NCI-H187 (cell line): Measurements from ENCODE around the gene PRCC.
"Not testable (repeated sequence)": the region's sequence is repeated elsewhere in the genome, so short reads cannot be mapped to it uniquely, and the experiment has no call there.

Experiments used
- DNase-seq, 2 experiments: peaks; one replicate each; lab custom pipeline; 2025; lab: John Stamatoyannopoulos, UW

The PRCC gene

DNA sequence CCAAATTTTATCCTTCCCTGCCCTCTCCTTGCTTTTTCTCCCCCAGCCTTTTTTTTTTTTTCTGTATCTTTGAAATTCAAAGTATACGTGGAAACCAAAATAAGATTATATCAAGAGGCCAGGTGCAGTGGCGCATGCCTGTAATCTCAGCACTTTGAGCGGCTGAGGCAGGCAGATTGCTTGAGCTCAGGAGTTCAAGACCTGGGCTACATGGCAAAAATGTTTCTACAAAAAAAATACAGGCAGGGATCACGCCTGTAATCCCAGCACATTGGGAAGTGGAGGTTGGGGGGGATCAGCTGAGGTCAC, 6.6 kb upstream of the PRCC start:
- DNase-seq: no peak

- not testable (repeated sequence) for DNase-seq
Observed at GRCh38 chr1:156765136-156765535, 2.2 kb upstream of the PRCC start.

DNA sequence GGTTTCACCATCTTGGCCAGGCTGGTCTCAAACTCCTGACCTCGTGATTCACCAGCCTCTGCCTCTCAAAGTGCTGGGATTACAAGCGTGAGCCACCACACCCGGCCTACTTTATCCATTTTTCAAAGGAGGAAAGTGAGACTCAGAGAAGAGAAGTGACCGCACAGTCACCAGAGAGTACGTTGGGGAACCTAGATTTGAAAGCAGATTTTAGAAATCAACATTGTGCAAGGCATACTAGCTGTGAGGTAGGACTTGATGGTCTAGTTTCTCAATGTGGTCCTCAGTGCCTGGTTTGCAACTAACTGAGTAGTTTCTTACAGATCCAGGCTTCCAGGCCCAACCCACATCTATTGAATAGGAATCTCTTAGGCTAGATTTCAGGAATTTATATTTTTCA, 1.7 kb upstream of the PRCC start:
- no peak for DNase-seq

- DNase-seq: no peak
Observed at GRCh38 chr1:156766298-156767100, 836 bp upstream of the PRCC start.

DNA sequence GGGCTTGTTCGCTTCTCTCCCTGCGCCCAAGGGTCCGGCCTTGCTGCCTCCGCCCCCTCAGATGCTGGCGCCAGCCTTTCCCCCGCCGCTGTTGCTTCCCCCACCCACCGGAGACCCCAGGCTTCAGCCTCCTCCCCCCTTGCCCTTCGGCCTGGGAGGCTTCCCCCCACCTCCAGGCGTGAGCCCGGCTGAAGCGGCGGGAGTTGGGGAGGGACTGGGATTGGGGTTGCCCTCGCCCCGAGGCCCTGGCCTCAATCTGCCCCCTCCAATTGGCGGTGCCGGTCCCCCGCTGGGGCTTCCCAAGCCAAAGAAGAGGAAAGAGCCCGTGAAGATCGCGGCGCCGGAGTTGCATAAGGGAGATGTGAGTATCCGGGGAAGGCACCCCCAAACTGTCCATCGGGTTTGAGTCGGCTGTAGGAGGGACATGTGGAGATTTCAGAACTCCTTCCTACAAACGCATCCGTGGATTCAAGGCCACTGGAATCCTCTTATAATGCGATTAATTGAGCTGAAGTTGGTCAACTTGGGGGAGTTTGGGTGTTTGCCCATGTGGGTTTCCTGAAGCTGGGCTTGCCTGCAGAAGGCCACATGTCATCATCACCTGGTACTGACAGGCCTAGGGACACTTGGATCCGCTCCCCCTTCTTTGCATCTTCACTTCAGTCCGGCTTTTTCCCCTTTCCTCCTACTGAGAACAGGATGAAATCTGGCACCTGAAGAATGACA, 707 bp downstream of the PRCC start:
- DNase-seq: peak in 1 of 2 experiments; percentile 49

DNA sequence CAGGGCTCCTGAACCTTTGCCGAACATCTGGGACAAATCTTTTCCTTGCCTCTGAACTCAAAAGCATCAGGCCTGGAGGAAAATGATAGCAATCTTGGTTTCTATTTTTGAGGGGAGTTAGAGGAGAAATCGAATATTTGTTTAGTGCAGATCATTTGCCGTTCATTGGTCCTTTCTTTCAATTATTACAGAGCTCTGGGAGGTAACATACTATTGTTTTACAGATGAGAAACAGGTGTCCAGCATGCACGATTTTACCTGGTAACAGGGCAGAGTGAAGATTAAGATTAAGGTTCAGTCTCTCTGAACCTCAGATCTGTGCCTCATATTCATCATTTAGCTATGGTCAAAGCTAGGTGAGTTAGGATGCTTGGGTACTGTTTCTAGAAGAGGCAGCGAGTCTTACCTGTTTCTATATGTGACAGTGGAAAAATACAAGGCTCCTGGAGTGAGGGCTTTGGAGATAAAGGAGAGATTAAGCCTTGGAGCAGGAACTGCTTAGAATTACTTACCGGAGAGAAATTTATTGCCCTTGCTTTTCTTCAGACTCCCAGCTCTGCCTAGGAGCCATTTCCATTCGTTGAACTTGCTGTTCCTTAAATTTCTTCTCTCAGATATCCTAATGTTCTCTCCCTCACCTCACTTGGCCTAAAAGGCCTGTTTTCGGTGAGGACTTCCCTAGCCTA, 1.4 kb downstream of the PRCC start:
- no peak for DNase-seq

DNA sequence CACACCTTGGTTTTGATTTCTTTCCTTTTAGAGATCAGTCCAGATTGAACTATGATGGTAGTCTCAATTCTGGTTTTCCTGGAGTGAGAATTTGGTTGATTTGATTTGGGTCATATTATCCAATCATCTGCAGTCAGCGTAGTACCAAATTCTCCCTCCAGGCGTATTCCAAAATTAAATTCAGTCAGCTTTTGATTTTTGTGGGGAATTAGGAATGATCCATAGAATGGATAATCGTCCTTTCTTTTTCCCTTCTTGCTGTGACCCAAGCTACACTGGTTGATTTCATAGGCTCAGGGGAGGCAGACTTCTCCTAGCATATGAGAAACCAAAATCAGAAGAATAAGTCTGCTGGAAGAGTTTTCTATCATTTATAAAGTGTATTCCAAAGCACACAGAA, 4.9 kb downstream of the PRCC start:
- DNase-seq: no peak

DNA sequence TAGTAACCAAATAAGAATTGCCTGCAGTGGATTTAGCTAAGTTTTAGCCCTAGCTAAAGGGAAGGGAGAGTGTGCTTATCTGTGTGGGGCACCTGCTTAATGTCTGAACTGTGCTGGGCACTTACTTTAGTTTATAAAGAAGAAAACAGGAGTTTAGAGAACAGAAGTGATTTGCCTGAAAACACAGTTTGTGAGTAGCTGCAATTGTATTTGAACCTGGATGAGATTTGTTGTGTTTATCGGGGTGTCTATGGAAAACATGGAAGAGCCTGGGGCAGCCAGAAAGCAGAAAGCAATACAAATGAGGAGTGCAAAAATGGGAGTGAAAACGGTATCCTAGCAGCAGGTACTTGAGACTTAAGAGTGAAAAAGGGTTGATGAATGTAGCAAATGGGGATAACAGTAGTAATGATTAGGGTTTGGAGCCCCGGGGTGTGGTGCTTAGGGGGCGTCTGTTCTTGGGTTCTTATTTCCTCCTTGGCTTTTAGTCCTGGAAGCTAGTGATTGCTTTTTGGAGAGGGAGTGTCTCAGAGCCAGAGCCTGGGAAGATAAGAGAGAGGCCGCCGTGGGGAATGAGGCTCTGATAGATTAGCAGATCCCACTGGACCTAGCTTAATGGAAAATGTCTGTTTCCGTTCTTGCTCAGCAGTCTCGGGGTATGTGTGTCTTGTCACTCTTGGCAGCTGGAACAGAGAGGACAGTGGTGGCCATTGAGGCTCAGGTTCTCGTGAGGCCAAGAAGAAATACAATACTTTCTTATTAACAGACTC, 5.6 kb downstream of the PRCC start:
- no peak for DNase-seq

DNA sequence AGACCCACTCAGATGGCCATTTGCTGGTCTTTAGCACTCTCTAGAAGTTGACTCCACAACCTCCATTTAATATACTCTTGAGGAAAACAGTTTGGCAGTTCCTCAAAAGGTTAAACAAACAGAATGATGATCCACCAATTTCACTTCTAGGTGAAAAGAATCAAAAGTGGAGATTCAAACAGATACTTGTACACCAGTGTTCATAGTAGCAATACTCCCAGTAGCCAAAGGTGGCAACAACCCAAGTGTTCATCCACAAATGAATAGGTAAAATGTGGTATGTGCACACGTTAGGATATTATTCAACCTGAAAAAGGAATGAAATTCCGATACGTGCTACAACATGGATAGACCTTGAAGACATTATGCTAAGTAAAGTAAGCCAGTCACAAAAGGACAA, 6.3 kb downstream of the PRCC start:
- no peak for DNase-seq

- no peak for DNase-seq
Observed at GRCh38 chr1:156775799-156776198, 8.5 kb downstream of the PRCC start.

DNA sequence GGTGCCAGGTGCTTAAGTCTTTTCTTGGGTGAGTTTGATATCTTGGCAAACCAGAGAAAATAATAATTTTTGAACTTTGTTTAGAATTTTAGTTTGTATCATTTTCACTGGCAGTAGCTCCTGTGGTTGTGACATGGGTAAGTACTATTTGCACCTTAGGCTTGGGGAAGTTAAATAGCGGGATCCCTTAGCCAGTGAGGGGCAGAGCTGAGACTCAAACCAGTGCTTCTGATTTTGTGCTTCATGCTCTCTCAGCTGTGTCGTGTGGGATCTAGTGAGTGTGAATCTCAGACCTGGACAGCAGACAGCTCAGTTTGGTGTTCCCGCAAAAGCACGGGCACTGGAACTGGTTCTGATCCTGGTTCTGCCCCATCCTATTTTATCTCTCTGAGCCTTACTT, 9.6 kb downstream of the PRCC start:
- DNase-seq: no peak

DNA sequence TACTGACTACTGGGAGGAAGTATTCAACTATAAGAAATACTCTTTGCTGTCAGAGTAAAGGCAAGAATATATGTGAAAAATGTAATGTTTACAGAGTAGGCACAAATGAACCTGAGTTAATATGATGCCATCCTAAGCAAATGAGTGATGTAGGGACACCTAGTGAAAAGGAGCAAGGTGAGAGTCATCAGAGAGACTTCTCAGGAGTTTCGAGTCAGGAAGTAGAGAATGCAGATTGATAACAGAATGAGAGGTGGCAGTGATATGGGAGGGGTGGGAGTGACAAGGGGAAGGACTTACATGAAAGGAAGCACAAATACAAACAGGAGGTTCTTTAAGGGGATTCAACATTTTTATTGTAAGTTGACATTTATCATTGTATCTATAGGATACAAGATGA, 10.2 kb downstream of the PRCC start:
- DNase-seq: no peak

DNA sequence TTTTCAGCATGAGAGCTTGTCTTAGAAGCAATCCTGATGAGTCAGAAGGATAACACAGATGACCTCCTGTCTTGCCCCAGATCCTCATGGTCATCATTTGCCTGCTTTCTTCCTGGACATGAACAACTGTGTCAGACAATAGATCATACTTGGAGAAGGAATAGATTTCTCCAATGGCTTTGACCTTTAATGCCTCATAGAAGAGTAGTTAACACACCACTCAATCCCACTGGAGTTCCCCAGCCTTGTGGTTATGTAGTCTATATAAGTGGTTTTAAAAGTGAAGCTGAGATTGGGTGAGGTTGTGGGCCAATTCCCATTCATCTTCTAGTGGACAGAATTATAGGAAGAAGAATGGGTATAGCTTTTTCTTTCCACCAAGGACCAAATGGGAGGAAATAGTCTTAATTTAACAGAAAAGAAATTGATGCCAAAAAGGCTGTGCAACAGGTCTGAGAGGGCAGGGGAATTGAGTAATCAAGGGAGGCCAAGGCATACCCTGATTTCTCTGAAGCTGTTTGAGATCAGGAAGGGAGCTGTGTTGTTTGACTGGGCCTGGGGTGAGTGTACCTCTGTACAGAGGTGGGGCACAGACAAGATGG, 14.4 kb downstream of the PRCC start:
- no peak for DNase-seq

DNA sequence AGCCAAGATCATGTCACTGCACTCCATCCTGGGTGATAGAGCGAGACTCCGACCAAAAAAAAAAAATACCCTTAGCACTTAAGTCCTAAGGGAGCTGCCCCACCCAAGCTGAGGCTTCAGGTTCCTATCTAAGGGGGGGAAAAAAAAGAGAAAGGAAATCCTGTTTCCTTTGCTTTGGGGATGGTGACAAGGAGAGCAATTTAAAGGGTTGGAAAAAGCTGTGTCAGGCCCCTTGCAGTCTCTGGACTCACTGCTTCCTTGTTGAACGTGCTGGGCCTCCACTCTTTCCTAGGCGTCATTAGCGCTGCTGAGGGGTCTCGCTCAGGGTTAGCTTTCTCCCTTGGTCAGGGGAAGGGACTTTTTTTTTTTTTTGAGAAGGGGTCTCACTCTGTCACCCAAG, 18.1 kb downstream of the PRCC start:
- no peak for DNase-seq

DNA sequence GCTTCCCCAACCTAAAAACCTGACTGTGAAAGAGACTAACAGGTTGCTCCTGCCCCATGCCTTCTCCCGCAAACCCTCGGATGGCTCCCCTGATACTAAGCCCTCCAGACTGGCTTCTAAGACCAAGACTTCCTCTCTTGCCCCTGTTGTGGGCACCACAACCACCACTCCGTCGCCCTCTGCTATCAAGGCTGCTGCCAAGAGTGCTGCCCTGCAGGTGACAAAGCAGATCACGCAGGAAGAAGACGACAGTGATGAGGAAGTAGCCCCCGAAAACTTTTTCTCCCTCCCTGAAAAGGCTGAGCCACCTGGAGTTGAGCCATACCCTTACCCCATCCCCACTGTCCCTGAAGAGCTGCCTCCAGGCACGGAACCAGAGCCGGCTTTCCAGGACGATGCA, 19.3 kb downstream of the PRCC start:
- DNase-seq: no peak

- no peak for DNase-seq
Observed at GRCh38 chr1:156788136-156788535, 20.8 kb downstream of the PRCC start.

DNA sequence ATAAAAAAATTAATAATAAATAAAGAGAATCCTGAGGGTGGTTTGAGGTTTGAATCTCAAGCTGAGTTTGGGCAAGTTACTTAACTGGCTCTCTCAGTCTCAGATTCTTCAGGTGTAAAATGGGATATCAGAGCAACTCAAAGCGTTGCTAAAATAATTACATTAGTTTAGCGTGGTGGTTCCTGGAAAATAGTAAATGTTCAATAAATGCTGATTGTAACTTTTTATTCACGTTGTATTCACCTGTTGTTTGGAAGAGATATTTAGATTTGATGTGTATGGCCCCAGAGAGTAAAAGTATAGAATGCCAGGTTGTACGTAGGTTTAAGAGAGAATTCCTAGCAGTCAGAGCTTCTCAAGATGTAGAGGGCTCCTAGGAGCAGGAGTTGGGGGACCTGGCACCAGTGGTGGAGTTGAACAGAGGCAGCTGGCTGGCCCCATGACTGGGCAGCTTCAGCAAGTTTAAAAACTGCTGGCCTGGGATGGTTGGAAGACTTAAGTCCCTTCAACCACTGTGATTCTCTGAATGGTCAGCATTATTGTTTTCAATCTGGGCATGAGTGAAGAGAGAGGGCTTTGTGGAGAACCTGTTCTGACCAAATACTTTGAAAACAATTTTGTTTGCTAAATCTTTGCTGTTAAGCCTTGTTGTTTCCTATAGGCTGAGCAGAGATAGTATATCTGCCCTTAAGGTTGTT, 22.4 kb downstream of the PRCC start:
- no peak for DNase-seq

DNA sequence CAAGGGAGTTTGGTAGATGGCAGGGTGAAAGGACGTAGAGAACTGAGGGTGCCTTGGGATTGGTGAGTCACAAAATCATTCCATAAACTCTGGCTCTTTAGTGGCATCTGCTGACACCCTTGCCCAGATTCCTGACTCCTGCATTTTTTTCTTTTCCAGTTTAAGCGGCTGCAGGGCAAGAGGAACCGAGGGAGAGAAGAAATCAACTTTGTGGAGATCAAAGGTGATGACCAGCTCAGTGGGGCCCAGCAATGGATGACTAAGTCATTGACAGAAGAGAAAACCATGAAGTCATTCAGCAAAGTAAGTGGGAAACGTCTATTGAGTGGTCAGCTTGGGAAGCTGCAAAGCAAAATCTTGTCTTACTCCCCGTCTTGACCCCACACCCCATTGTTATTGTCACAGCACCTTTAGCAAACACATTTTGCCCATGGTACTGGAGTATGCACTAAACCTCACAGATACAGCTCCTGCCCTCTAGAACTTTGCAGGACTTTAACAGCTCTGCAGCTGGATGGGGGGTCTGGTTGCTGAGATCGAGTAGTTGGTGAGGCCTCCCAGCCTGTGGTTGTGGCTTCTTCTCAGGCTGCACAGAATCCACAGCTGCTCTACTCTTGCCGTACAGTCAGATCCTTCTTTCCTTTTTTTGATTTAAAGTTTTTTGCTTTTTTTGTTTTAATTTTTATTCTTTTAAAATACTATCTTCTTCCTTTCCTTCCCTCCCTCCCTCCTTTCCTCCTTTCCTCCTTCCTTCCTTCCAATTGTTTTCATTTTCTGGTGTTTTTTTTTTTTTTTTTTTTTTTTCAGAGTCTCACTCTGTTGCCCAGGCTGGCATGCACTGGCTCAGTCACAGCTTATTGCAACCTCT, 27.4 kb downstream of the PRCC start:
- no peak for DNase-seq

DNA sequence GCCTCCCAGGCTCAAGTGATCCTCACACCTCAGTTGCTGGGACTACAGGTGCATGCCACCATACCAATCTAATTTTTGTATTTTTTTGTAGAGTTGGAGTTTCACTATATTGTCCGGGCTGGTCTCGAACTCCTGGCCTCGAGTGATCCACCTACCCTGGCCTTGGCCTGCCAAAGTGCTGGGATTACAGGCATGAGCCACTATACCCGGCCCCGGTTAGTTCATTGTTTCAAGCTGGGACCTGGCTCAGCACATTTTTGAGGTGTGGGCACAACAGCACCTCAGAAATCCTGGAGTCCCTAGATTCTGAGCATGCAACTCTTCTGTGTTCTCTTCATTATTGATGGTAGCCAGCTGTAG, 28.0 kb downstream of the PRCC start:
- DNase-seq: no peak

- no peak for DNase-seq
Observed at GRCh38 chr1:156795787-156796186, 28.5 kb downstream of the PRCC start.
